ENCODE measurements around the gene TBC1D28.
"Not testable (repeated sequence)": the region's sequence is repeated elsewhere in the genome, so short reads cannot be mapped to it uniquely, and the experiment has no call there.

The TBC1D28 gene

GRCh38 chr17:18593138-18593537 lies 51.1 kb downstream of the TBC1D28 start:
- DNase-seq: not testable (repeated sequence)

Data from DMS53 (cell line).